Neuronal stem cell (in vitro differentiated cells): ENCODE results near the gene ARHGEF26.

Experiments used
- DNase-seq: peaks from one replicate; pipeline ENCODE4 v3.0.0-alpha.2; 2013; ENCODE audit warnings: low spot score
- H2AFZ ChIP-seq: one replicate; pipeline ENCODE4 v1.6.1; 2013; ENCODE audit warnings: mild to moderate bottlenecking, low read length, inconsistent platforms
- H2AK5ac ChIP-seq: 2 replicates; pipeline ENCODE4 v1.6.1; 2013; ENCODE audit warnings: low read depth, mild to moderate bottlenecking, inconsistent platforms, low read length, moderate library complexity, mixed read lengths
- H2BK120ac ChIP-seq: 2 replicates; pipeline ENCODE4 v1.6.1; 2013; ENCODE audit warnings: low read depth, mild to moderate bottlenecking, inconsistent platforms, low read length, moderate library complexity, mixed read lengths
- H2BK12ac ChIP-seq: one replicate; pipeline ENCODE4 v1.6.1; 2013; ENCODE audit warnings: low read length, inconsistent platforms
- H2BK15ac ChIP-seq: 2 replicates; pipeline ENCODE4 v1.6.1; 2013; ENCODE audit warnings: mild to moderate bottlenecking, low read length, inconsistent platforms, mixed read lengths
- H2BK5ac ChIP-seq: one replicate; pipeline ENCODE4 v1.6.1; 2013; ENCODE audit warnings: inconsistent platforms, mild to moderate bottlenecking, low read length, moderate library complexity
- H3K14ac ChIP-seq: one replicate; pipeline ENCODE4 v1.6.1; 2013; ENCODE audit warnings: low read length, inconsistent platforms
- H3K18ac ChIP-seq: 2 replicates; pipeline ENCODE4 v1.6.1; 2013; ENCODE audit warnings: low read length, inconsistent platforms
- H3K23ac ChIP-seq: 2 replicates; pipeline ENCODE4 v1.6.1; 2013; ENCODE audit warnings: low read depth, mild to moderate bottlenecking, mixed read lengths, low read length, inconsistent platforms; ENCODE audit not compliant: poor library complexity
- H3K27ac ChIP-seq: replicated peaks from 3 replicates; pipeline ENCODE4 v1.5.1; 2013; ENCODE audit warnings: low read length, inconsistent platforms
- H3K27me3 ChIP-seq, 3 experiments: 2 replicates each; pipeline ENCODE4 v1.6.1; 2013; ENCODE audit warnings: low read length in 3 of 3, mild to moderate bottlenecking in 2 of 3, inconsistent platforms in 1 of 3, low read depth in 1 of 3, mixed read lengths in 1 of 3, moderate library complexity in 1 of 3; ENCODE audit not compliant: control insufficient read depth in 3 of 3, insufficient read depth in 3 of 3
- H3K36me3 ChIP-seq, 2 donors: replicated peaks in 1 of 2; 2 replicates each; pipeline ENCODE4 v1.6.1; 2013; ENCODE audit warnings: low read length in 2 of 2; ENCODE audit not compliant: control insufficient read depth in 2 of 2, insufficient read depth in 2 of 2
- H3K4ac ChIP-seq: 2 replicates; pipeline ENCODE4 v1.6.1; 2013; ENCODE audit warnings: inconsistent platforms, mild to moderate bottlenecking, low read length, moderate library complexity
- H3K4me1 ChIP-seq, 2 donors: 1 replicate in 1 of 2; 2 replicates in 1 of 2; pipeline ENCODE4 v1.6.1; 2013; ENCODE audit warnings: low read length in 2 of 2, low read depth in 1 of 2; ENCODE audit not compliant: control insufficient read depth in 2 of 2, insufficient read depth in 1 of 2
- H3K4me2 ChIP-seq: one replicate; pipeline ENCODE4 v1.6.1; 2013; ENCODE audit warnings: mild to moderate bottlenecking, low read length, inconsistent platforms; ENCODE audit not compliant: insufficient read depth, poor library complexity, severe bottlenecking
- H3K4me3 ChIP-seq, 2 donors: 2 replicates each; pipeline ENCODE4 v1.5.1; 2013; ENCODE audit warnings: low read length in 2 of 2, mild to moderate bottlenecking in 2 of 2, inconsistent platforms in 1 of 2, moderate library complexity in 1 of 2
- H3K79me1 ChIP-seq: one replicate; pipeline ENCODE4 v1.6.1; 2013; ENCODE audit warnings: low read depth, mild to moderate bottlenecking, inconsistent platforms, low read length, moderate library complexity
- H3K9ac ChIP-seq: one replicate; pipeline ENCODE4 v1.6.1; 2013; ENCODE audit warnings: mild to moderate bottlenecking, low read depth, low read length, inconsistent platforms; ENCODE audit not compliant: poor library complexity
- H3K9me3 ChIP-seq, 2 donors: replicated peaks in 1 of 2; 2 replicates each; pipeline versions ENCODE3 to v1.6.1; 2013; ENCODE audit warnings: low read length in 2 of 2, mild to moderate bottlenecking in 2 of 2, inconsistent platforms in 1 of 2, low read depth in 1 of 2, mixed read lengths in 1 of 2, moderate library complexity in 1 of 2; ENCODE audit not compliant: control insufficient read depth in 2 of 2, insufficient read depth in 1 of 2
- H4K8ac ChIP-seq: one replicate; pipeline ENCODE4 v1.6.1; 2013; ENCODE audit warnings: low read depth, mild to moderate bottlenecking, inconsistent platforms, low read length, moderate library complexity
- H4K91ac ChIP-seq: one replicate; pipeline ENCODE4 v1.6.1; 2013; ENCODE audit warnings: low read length, low read depth, mild to moderate bottlenecking, inconsistent platforms; ENCODE audit not compliant: poor library complexity
- WGBS, 2 donors: extraction: QIAGEN DNeasy Blood & Tissue Kit; methylation state at CpG; one replicate each; pipeline ENCODE4 v1.1.7; 2013; ENCODE audit warnings: missing lambda C conversion rate in 2 of 2, mixed read lengths in 1 of 2; ENCODE audit not compliant: insufficient read length in 2 of 2, insufficient replicate concordance in 1 of 2; ENCODE audit errors: extremely low coverage in 2 of 2; 5-methylcytosine and 5-hydroxymethylcytosine counted together

ARHGEF26 gene

GRCh38 chr3:154100556-154100955 is 20.6 kb upstream of the ARHGEF26 start:
- H2BK15ac ChIP-seq: no peak overlapping the region
- no peak overlapping the region for H3K9ac ChIP-seq
- no peak overlapping the region for H3K18ac ChIP-seq
- no peak overlapping the region for H3K14ac ChIP-seq
- no peaks in the 10 kb centered on the region for H3K9me3 ChIP-seq
- no peak overlapping the region for H4K91ac ChIP-seq
- H3K27ac ChIP-seq: no peak overlapping the region
- H2BK12ac ChIP-seq: no peak overlapping the region
- H3K27me3 ChIP-seq: no peaks in the 10 kb centered on the region
- no peak overlapping the region for H2AK5ac ChIP-seq
- H2AFZ ChIP-seq: no peak overlapping the region
- no peak overlapping the region for H2BK120ac ChIP-seq
- H3K4me3 ChIP-seq: no peak overlapping the region
- no peaks in the 10 kb centered on the region for H3K79me1 ChIP-seq
- DNase-seq: no peak
- H3K23ac ChIP-seq: no peak overlapping the region
- peaks cover 7 to 8% of the 10 kb centered on the region in 2 donors for H3K4me1 ChIP-seq
- no CpG with 5 or more reads among the region's 6 CpGs for WGBS, 2 donors
- H3K4me2 ChIP-seq: no peak overlapping the region
- no peak overlapping the region for H4K8ac ChIP-seq
- no peak overlapping the region for H3K4ac ChIP-seq
- H3K36me3 ChIP-seq: no peaks in the 10 kb centered on the region
- no peak overlapping the region for H2BK5ac ChIP-seq

GRCh38 chr3:154101250-154101649 is 19.9 kb upstream of the ARHGEF26 start:
- no peak overlapping the region for H2BK15ac ChIP-seq
- H4K8ac ChIP-seq: no peak overlapping the region
- H2AK5ac ChIP-seq: no peak overlapping the region
- no peak overlapping the region for H2BK120ac ChIP-seq
- no peaks in the 10 kb centered on the region for H3K27me3 ChIP-seq
- H3K14ac ChIP-seq: no peak overlapping the region
- peaks cover 7 to 8% of the 10 kb centered on the region in 2 donors for H3K4me1 ChIP-seq
- no peak overlapping the region for H2BK12ac ChIP-seq
- no peak overlapping the region for H3K4me2 ChIP-seq
- H3K9me3 ChIP-seq: no peaks in the 10 kb centered on the region
- H3K27ac ChIP-seq: no peak overlapping the region
- no peak overlapping the region for H2BK5ac ChIP-seq
- H3K18ac ChIP-seq: no peak overlapping the region
- no peaks in the 10 kb centered on the region for H3K79me1 ChIP-seq
- no peak for DNase-seq
- H3K4me3 ChIP-seq: no peak overlapping the region
- no CpG with 5 or more reads among the region's 2 CpGs for WGBS, 2 donors
- no peaks in the 10 kb centered on the region for H3K36me3 ChIP-seq
- H3K4ac ChIP-seq: no peak overlapping the region
- H4K91ac ChIP-seq: no peak overlapping the region
- H3K23ac ChIP-seq: no peak overlapping the region
- no peak overlapping the region for H2AFZ ChIP-seq
- H3K9ac ChIP-seq: no peak overlapping the region

- Histone ChIP-seq H3K4me3 (no peak overlapping the region), H2BK5ac (no peak overlapping the region), H4K91ac (no peak overlapping the region), H2BK15ac (no peak overlapping the region), H3K4ac (no peak overlapping the region), H3K23ac (no peak overlapping the region), H2BK120ac (no peak overlapping the region), H2BK12ac (no peak overlapping the region), H3K9me3 (no peaks in the 10 kb centered on the region), H2AFZ (no peak overlapping the region), H4K8ac (no peak overlapping the region), H3K18ac (no peak overlapping the region), H3K4me1 (peaks cover 7 to 8% of the 10 kb centered on the region in 2 donors), H3K27me3 (no peaks in the 10 kb centered on the region), H3K79me1 (no peaks in the 10 kb centered on the region), H2AK5ac (no peak overlapping the region), H3K36me3 (no peaks in the 10 kb centered on the region), H3K27ac (no peak overlapping the region), H3K4me2 (no peak overlapping the region), H3K14ac (no peak overlapping the region), H3K9ac (no peak overlapping the region)
- no peak for DNase-seq
- no CpG with 5 or more reads among the region's 1 CpG for WGBS, 2 donors
These were observed 19.0 kb upstream of the ARHGEF26 start for GRCh38 chr3:154102225-154102624.

GRCh38 chr3:154105218-154105975 is 15.8 kb upstream of the ARHGEF26 start:
- no peak overlapping the region for H2BK120ac ChIP-seq
- no peak overlapping the region for H3K14ac ChIP-seq
- H3K9ac ChIP-seq: no peak overlapping the region
- H3K79me1 ChIP-seq: no peaks in the 10 kb centered on the region
- no peak overlapping the region for H3K23ac ChIP-seq
- no peak overlapping the region for H3K27ac ChIP-seq
- H3K9me3 ChIP-seq: no peaks in the 10 kb centered on the region
- peak overlapping the region; percentile 19 for H3K18ac ChIP-seq
- no peak overlapping the region for H2BK15ac ChIP-seq
- no peak overlapping the region for H2BK5ac ChIP-seq
- peaks cover 7 to 8% of the 10 kb centered on the region in 2 donors for H3K4me1 ChIP-seq
- no peak overlapping the region for H2BK12ac ChIP-seq
- no peaks in the 10 kb centered on the region for H3K36me3 ChIP-seq
- no peak overlapping the region for H4K8ac ChIP-seq
- no peak overlapping the region for H3K4me2 ChIP-seq
- DNase-seq: no peak
- H3K27me3 ChIP-seq: no peaks in the 10 kb centered on the region
- no peak overlapping the region for H3K4me3 ChIP-seq
- no peak overlapping the region for H3K4ac ChIP-seq
- H4K91ac ChIP-seq: no peak overlapping the region
- no CpG with 5 or more reads among the region's 4 CpGs for WGBS, 2 donors
- no peak overlapping the region for H2AK5ac ChIP-seq
- peak overlapping the region; percentile 56 for H2AFZ ChIP-seq
